Measurements from ENCODE around the gene RPL36.

The RPL36 gene

GRCh38 chr19:5690955-5691821 lies 1.1 kb downstream of the RPL36 start:
- peak; percentile 55 for DNase-seq (ENCODE audit: low read depth)
- peak overlapping the region; percentile 98 for H3K4me3 ChIP-seq (ENCODE audit: low read length)
- TF ChIP-seq CTCF (IDR thresholded peaks at IDR 0.05; ENCODE audit: insufficient read depth, low read depth, low read length, missing control alignments), result no peak

- peak; percentile 21 for DNase-seq (ENCODE audit: low read depth)
- TF ChIP-seq CTCF (IDR thresholded peaks at IDR 0.05; ENCODE audit: insufficient read depth, low read depth, low read length, missing control alignments), result no peak
- H3K4me3 ChIP-seq (ENCODE audit: low read length), result peak overlapping the region; percentile 98
These were observed 2.0 kb downstream of the RPL36 start for GRCh38 chr19:5691822-5692722.

- no peak for TF ChIP-seq CTCF (IDR thresholded peaks at IDR 0.05; ENCODE audit: insufficient read depth, low read depth, low read length, missing control alignments)
- no peak for DNase-seq (ENCODE audit: low read depth)
- H3K4me3 ChIP-seq (ENCODE audit: low read length), result no peak overlapping the region
These were observed 2.7 kb downstream of the RPL36 start for GRCh38 chr19:5692723-5693194.

GRCh38 chr19:5693195-5694166 lies 3.4 kb downstream of the RPL36 start:
- no peak overlapping the region for H3K4me3 ChIP-seq (ENCODE audit: low read length)
- peak; percentile 31 for DNase-seq (ENCODE audit: low read depth)
- TF ChIP-seq CTCF (IDR thresholded peaks at IDR 0.05; ENCODE audit: insufficient read depth, low read depth, low read length, missing control alignments), result no peak

GRCh38 chr19:5694167-5694955 lies 4.3 kb downstream of the RPL36 start:
- TF ChIP-seq CTCF (IDR thresholded peaks at IDR 0.05; ENCODE audit: insufficient read depth, low read depth, low read length, missing control alignments), result no peak
- H3K4me3 ChIP-seq (ENCODE audit: low read length), result no peak overlapping the region
- DNase-seq (ENCODE audit: low read depth), result no peak

All from epithelial cell of esophagus (primary cell).